RWPE1 (cell line): ENCODE data around the gene RNF114.

Experiments used
- CTCF ChIA-PET: fragments of 350-600 bp; sonication (Branson Sonifier 250); formaldehyde crosslinking; extraction: SDS; loops from one replicate; lab custom pipeline; 2021; lab: Yijun Ruan, JAX
- POLR2A ChIA-PET: fragments of 400-600 bp; formaldehyde crosslinking; extraction: SDS; loops from one replicate; lab custom pipeline; 2020; ENCODE audit warnings: antibody characterized with exemption; ENCODE audit not compliant: low non-redundant PET; lab: Yijun Ruan, JAX
- DNase-seq: peaks from one replicate; pipeline ENCODE4 v3.0.0; 2012; ENCODE audit warnings: low spot score
- H3K27ac ChIP-seq: fragments of 450-650 bp; 2 replicates; pipeline ENCODE4 v1.5.1; 2017
- CTCF ChIP-seq: fragments of 450-650 bp; conservative IDR thresholded peaks from 2 replicates; pipeline ENCODE4 v1.5.1; 2017; ENCODE audit warnings: low read depth, mild to moderate bottlenecking

Gene RNF114

GRCh38 chr20:49919009-49919408 is 17.2 kb upstream of the RNF114 start:
- no peak overlapping the region for H3K27ac ChIP-seq
- TF ChIP-seq CTCF: no peak
- CTCF ChIA-PET: interaction anchor here (0.7 to 1.6 kb wide), 2 partner anchors 30 to 239 kb away, joined by 3 to 4 read pairs; no protein-coding TSS in a partner anchor
- DNase-seq: no peak
- POLR2A ChIA-PET: no interaction called here

GRCh38 chr20:49919461-49919860 is 16.7 kb upstream of the RNF114 start:
- ChIA-PET CTCF (interaction anchor here (0.7 to 1.6 kb wide), 2 partner anchors 30 to 239 kb away, joined by 3 to 4 read pairs; no protein-coding TSS in a partner anchor), POLR2A (no interaction called here)
- no peak for DNase-seq
- no peak overlapping the region for H3K27ac ChIP-seq
- no peak for TF ChIP-seq CTCF

- POLR2A ChIA-PET: no interaction called here
- TF ChIP-seq CTCF: no peak
- CTCF ChIA-PET: no interaction called here
- H3K27ac ChIP-seq: no peak overlapping the region
- DNase-seq: no peak
Measured at GRCh38 chr20:49924247-49924646, 11.9 kb upstream of the RNF114 start.

- no peak overlapping the region for H3K27ac ChIP-seq
- POLR2A ChIA-PET: no interaction called here
Measured at GRCh38 chr20:49925901-49926454, 10.2 kb upstream of the RNF114 start.

GRCh38 chr20:49928411-49929141 is 7.6 kb upstream of the RNF114 start:
- no peak overlapping the region for H3K27ac ChIP-seq
- TF ChIP-seq CTCF: peak; percentile 100
- CTCF ChIA-PET: interaction anchor here (1.0 kb wide), 1 partner anchor 40 kb away, joined by 3 read pairs; no protein-coding TSS in a partner anchor
- POLR2A ChIA-PET: no interaction called here
- DNase-seq: peak; percentile 92

More at GRCh38 chr20:49925901-49926454, 10.2 kb upstream of the RNF114 start:
- DNase-seq: no peak
- CTCF ChIA-PET: interaction anchor here (0.6 kb wide), 2 partner anchors 18 to 104 kb away, joined by 3 read pairs; no protein-coding TSS in a partner anchor
- TF ChIP-seq CTCF: no peak

GRCh38 chr20:49929142-49929494 is 7.1 kb upstream of the RNF114 start:
- POLR2A ChIA-PET: no interaction called here
- H3K27ac ChIP-seq: no peak overlapping the region
- no peak for TF ChIP-seq CTCF

More at GRCh38 chr20:49929142-49929494, 7.1 kb upstream of the RNF114 start:
- DNase-seq: no peak
- CTCF ChIA-PET: interaction anchor here (0.6 to 0.9 kb wide), 2 partner anchors 13 to 24 kb away, joined by 3 read pairs; no protein-coding TSS in a partner anchor
